ENCODE results near the gene PAPSS2.

DNA sequence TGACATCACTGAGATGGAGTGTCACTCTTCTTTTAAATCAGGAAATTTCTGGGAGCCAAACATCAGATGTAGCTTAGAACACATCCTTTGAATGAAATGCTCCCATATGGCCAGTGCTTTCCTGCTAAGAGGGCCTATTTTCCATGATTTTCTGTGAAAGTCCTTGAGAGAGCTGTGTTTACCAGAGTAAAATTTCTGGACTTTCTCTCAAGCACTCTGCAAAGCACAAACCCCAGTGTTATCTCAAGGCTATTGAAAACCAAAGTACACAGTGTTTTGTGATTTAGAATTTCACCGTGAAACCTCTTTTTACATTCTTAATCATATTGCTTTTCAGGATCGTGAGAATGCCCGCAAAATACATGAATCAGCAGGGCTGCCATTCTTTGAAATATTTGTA, 54.0 kb downstream of the PAPSS2 start:
- TF ChIP-seq, protein P1, sequence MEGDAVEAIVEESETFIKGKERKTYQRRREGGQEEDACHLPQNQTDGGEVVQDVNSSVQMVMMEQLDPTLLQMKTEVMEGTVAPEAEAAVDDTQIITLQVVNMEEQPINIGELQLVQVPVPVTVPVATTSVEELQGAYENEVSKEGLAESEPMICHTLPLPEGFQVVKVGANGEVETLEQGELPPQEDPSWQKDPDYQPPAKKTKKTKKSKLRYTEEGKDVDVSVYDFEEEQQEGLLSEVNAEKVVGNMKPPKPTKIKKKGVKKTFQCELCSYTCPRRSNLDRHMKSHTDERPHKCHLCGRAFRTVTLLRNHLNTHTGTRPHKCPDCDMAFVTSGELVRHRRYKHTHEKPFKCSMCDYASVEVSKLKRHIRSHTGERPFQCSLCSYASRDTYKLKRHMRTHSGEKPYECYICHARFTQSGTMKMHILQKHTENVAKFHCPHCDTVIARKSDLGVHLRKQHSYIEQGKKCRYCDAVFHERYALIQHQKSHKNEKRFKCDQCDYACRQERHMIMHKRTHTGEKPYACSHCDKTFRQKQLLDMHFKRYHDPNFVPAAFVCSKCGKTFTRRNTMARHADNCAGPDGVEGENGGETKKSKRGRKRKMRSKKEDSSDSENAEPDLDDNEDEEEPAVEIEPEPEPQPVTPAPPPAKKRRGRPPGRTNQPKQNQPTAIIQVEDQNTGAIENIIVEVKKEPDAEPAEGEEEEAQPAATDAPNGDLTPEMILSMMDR (conservative IDR thresholded peaks at IDR 0.05 in 1 of 2, IDR thresholded peaks at IDR 0.05 in 1 of 2; ENCODE audit: low read depth in 1 of 2, low read length in 2 of 2): no peak
- TF ChIP-seq EZH2 (IDR thresholded peaks at IDR 0.05; ENCODE audit: low read length, missing control alignments): no peak
